ENCODE measurements around the gene PHF20. TPM values are rescaled to one million over a fixed set of nuclear protein-coding genes. Genes with fewer than 3 reads are reported as not detected.

PHF20 gene
- total and polyA plus RNA-seq, 2 donors from 2014 or later = 12.3 to 48.4 TPM

DNA sequence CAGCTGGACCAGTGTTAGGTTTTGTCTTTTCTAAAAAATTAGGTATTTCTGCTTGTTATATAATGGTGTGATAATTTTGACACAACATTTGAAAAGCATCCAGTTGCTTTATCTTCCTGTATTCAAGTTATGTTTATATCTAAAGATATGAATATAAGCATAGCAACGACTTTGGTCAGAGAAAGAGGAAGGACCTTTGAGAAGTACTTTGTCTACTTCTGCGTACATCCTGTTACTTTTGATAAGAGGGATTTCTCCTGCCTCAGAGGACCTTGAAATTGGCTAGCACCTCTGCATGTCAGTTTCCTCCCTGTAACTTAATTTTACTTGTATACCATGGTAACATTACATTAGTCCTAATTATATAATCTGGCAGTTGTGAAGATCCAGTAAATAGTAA lies 24.8 kb downstream of the PHF20 start:
- TF ChIP-seq, protein P1, sequence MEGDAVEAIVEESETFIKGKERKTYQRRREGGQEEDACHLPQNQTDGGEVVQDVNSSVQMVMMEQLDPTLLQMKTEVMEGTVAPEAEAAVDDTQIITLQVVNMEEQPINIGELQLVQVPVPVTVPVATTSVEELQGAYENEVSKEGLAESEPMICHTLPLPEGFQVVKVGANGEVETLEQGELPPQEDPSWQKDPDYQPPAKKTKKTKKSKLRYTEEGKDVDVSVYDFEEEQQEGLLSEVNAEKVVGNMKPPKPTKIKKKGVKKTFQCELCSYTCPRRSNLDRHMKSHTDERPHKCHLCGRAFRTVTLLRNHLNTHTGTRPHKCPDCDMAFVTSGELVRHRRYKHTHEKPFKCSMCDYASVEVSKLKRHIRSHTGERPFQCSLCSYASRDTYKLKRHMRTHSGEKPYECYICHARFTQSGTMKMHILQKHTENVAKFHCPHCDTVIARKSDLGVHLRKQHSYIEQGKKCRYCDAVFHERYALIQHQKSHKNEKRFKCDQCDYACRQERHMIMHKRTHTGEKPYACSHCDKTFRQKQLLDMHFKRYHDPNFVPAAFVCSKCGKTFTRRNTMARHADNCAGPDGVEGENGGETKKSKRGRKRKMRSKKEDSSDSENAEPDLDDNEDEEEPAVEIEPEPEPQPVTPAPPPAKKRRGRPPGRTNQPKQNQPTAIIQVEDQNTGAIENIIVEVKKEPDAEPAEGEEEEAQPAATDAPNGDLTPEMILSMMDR (IDR thresholded peaks at IDR 0.05; ENCODE audit: borderline replicate concordance, extremely low read depth, insufficient read depth) = no peak
- H3K36me3 ChIP-seq (ENCODE audit: control insufficient read depth in 2 of 3, insufficient read depth in 3 of 3, low read length in 3 of 3) = peaks cover 0 to under 1% (median 0%) of the 10 kb centered on the region in 3 donors
- DNase-seq (no peak), FAIRE-seq (no peak)
- no peaks in the 10 kb centered on the region for H3K27me3 ChIP-seq (ENCODE audit: control insufficient read depth, insufficient read depth, low read length)
- H3K9ac ChIP-seq (ENCODE audit: low read length in 3 of 3) = no peak overlapping the region
- no peaks in the 10 kb centered on the region for H3K9me3 ChIP-seq (ENCODE audit: control insufficient read depth in 2 of 3, insufficient read depth in 1 of 3, low read length in 3 of 3)
- no peaks in the 10 kb centered on the region for H3K4me1 ChIP-seq (ENCODE audit: control insufficient read depth in 2 of 3, insufficient read depth in 2 of 3, low read depth in 1 of 3, low read length in 3 of 3)
- no peak overlapping the region for H3K4me3 ChIP-seq (ENCODE audit: low read length in 3 of 3)
- H3K27ac ChIP-seq (ENCODE audit: low read depth in 2 of 2, low read length in 2 of 2) = no peak overlapping the region
- intact Hi-C loops (cut with DNase I) = no loop called here

DNA sequence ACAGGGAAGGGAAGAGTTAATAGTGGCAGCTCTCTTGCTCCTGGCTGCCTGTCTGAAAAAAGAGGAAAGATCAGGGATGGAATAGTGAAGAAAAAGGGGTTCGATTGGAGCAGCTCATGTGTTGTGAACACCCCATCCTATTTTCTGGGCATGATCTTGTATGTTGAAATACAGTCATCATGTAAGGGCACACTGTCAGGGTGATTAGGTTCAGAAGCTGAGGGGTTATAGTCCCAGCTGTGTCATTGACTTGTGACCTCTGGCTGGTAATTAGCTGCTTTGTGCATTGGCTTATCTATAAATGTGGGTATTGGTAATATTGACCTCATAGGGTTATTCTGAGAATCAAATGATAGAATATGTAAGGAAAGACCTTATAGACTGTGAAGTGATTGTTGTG lies 30.1 kb downstream of the PHF20 start:
- Histone ChIP-seq H3K4me3 (ENCODE audit: low read length in 3 of 3) (no peak overlapping the region), H3K9me3 (ENCODE audit: control insufficient read depth in 2 of 3, insufficient read depth in 1 of 3, low read length in 3 of 3) (no peaks in the 10 kb centered on the region), H3K9ac (ENCODE audit: low read length in 3 of 3) (no peak overlapping the region), H3K36me3 (ENCODE audit: control insufficient read depth in 2 of 3, insufficient read depth in 3 of 3, low read length in 3 of 3) (peaks cover 0 to 6% (median 4%) of the 10 kb centered on the region in 3 donors), H3K4me1 (ENCODE audit: control insufficient read depth in 2 of 3, insufficient read depth in 2 of 3, low read depth in 1 of 3, low read length in 3 of 3) (no peaks in the 10 kb centered on the region), H3K27ac (ENCODE audit: low read depth in 2 of 2, low read length in 2 of 2) (no peak overlapping the region), H3K27me3 (ENCODE audit: control insufficient read depth, insufficient read depth, low read length) (no peaks in the 10 kb centered on the region)
- FAIRE-seq (no peak), DNase-seq (no peak)
- TF ChIP-seq, protein P1 (IDR thresholded peaks at IDR 0.05; ENCODE audit: borderline replicate concordance, extremely low read depth, insufficient read depth) = no peak
- intact Hi-C loops (cut with DNase I) = no loop called here

DNA sequence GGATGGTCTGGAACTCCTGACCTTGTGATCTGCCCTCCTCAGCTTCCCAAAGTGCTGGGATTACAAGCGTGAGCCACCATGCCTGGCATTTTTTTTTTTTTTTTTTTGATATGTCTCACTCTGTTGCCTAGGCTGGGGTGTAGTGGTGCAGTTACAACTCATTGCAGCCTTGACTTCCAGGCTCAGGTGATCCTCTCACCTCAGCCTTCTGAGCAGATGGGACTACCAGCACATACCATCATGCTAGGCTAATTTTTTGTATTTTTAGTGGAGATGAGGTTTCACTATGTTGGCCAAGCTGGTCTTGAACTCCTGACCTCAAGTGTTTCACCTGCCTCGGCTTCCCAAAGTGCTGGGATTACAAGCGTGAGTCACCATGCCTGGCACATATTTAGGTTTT lies 34.3 kb downstream of the PHF20 start:
- DNase-seq = no peak
- no peaks in the 10 kb centered on the region for H3K9me3 ChIP-seq (ENCODE audit: control insufficient read depth in 2 of 3, insufficient read depth in 1 of 3, low read length in 3 of 3)
- no peak for FAIRE-seq
- intact Hi-C loops (cut with DNase I) = no loop called here
- TF ChIP-seq, protein P1 (IDR thresholded peaks at IDR 0.05; ENCODE audit: borderline replicate concordance, extremely low read depth, insufficient read depth) = no peak
- H3K4me1 ChIP-seq (ENCODE audit: control insufficient read depth in 2 of 3, insufficient read depth in 2 of 3, low read depth in 1 of 3, low read length in 3 of 3) = no peaks in the 10 kb centered on the region
- H3K4me3 ChIP-seq (ENCODE audit: low read length in 3 of 3) = no peak overlapping the region
- peaks cover 0 to 6% (median 4%) of the 10 kb centered on the region in 3 donors for H3K36me3 ChIP-seq (ENCODE audit: control insufficient read depth in 2 of 3, insufficient read depth in 3 of 3, low read length in 3 of 3)
- H3K9ac ChIP-seq (ENCODE audit: low read length in 3 of 3) = no peak overlapping the region
- no peak overlapping the region for H3K27ac ChIP-seq (ENCODE audit: low read depth in 2 of 2, low read length in 2 of 2)
- H3K27me3 ChIP-seq (ENCODE audit: control insufficient read depth, insufficient read depth, low read length) = no peaks in the 10 kb centered on the region

DNA sequence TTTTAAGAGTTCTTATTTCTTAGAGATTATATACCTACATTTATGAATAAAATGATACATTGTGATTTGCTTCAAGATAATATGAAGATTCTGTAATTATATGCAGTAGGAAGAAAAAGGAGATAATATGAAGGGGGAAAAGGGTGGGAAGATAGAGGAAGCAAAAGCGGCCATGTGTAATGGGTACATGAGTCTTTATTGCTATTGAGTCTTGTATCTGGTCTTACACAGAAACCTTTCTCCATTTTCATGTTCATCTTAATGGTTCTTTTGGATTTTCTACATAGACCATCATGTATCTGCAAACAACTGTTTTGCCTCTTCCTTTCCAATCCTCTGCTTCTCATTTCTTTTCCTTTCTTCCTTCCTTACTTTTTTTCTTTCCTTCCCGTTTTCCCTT lies 36.1 kb downstream of the PHF20 start:
- Histone ChIP-seq H3K9me3 (ENCODE audit: control insufficient read depth in 2 of 3, insufficient read depth in 1 of 3, low read length in 3 of 3) (no peaks in the 10 kb centered on the region), H3K4me1 (ENCODE audit: control insufficient read depth in 2 of 3, insufficient read depth in 2 of 3, low read depth in 1 of 3, low read length in 3 of 3) (no peaks in the 10 kb centered on the region), H3K9ac (ENCODE audit: low read length in 3 of 3) (no peak overlapping the region), H3K36me3 (ENCODE audit: control insufficient read depth in 2 of 3, insufficient read depth in 3 of 3, low read length in 3 of 3) (peaks cover 0 to 4% (median 2%) of the 10 kb centered on the region in 3 donors), H3K27me3 (ENCODE audit: control insufficient read depth, insufficient read depth, low read length) (no peaks in the 10 kb centered on the region), H3K4me3 (ENCODE audit: low read length in 3 of 3) (no peak overlapping the region), H3K27ac (ENCODE audit: low read depth in 2 of 2, low read length in 2 of 2) (no peak overlapping the region)
- no peak for DNase-seq
- no peak for FAIRE-seq
- intact Hi-C loops (cut with DNase I) = no loop called here
- TF ChIP-seq, protein P1 (IDR thresholded peaks at IDR 0.05; ENCODE audit: borderline replicate concordance, extremely low read depth, insufficient read depth) = no peak
